NCI-H1417 (cell line): Measurements from ENCODE around the gene LCN6.
A peak's percentile ranks its signal among the peaks of the same experiment; 100 is the strongest.
"Not testable (repeated sequence)": the region's sequence is repeated elsewhere in the genome, so short reads cannot be mapped to it uniquely, and the experiment has no call there.

Experiments
- DNase-seq, 3 experiments: peaks; one replicate each; lab custom pipeline; 2025; lab: John Stamatoyannopoulos, UW

LCN6 gene

DNA sequence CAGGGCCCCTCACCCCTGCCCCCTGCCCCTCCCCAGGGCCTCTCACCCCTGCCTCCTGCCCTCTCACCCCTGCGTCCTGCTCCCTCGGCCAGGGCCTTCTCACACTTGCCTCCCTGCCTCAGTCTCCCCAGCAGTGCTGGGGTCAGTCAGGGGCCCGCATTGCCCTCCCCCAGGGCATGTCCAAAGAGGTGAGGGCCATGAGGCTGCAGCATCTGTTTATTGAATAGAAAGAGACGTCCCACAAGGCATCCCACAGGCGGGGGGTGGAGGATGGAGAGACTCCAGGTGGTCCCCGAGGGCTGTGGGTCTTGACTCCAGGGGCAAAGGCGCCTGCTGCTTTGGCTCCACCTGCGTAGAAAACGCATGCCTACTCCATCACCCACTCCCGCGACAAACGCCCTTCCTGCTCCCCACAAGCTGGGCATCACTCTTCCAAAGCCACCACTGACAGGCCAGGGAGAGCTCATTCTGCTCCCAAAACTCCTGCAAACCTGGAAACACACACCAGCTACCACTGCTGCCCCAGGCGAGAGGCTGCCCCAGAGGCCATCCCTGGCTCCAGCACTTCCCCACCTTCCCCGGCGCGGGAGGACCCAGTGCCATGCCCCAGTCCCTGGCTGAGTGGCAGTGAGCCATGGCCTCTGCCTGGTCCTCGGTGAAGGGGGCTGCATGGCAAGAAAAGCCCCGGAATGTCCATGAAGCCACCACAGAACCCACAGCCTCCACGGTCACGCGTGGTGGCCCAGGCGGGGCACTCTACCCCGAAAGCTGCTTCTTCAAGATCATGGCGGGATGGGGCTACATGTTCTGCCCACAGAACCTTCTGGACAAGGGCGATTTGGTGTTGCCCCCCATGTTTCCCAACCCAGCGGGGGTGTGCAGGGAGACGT lies 11.4 kb upstream of the LCN6 start:
- DNase-seq: no peak

GRCh38 chr9:136759001-136759400 lies 10.7 kb upstream of the LCN6 start:
- DNase-seq: no peak

- no peak for DNase-seq
Measured at GRCh38 chr9:136757751-136758140, 9.4 kb upstream of the LCN6 start.

DNA sequence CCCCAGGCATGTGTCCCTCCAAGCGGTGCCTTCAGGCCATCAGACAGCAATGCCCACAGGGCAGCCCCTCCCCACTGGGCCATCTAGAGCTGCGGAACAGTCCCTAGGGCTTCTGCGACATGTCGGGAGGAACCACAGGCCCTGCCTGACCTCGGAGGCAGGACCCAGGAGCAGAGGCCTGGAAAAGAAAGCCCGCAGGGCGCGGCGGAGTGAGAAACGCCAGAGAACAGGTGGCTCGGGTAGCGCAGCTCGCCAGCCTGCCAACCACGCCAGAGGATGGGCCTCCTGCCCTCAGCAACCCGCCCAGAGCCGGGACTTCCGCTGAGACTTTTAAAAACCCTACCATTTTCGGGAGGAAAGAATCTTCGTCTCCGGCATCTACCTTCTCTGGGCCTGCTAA lies 9.0 kb upstream of the LCN6 start:
- DNase-seq: no peak

GRCh38 chr9:136756836-136757235 lies 8.5 kb upstream of the LCN6 start:
- no peak for DNase-seq

GRCh38 chr9:136756134-136756438 lies 7.8 kb upstream of the LCN6 start:
- DNase-seq: no peak

- DNase-seq: not testable (repeated sequence)
Measured at GRCh38 chr9:136755302-136756133, 7.2 kb upstream of the LCN6 start.

DNA sequence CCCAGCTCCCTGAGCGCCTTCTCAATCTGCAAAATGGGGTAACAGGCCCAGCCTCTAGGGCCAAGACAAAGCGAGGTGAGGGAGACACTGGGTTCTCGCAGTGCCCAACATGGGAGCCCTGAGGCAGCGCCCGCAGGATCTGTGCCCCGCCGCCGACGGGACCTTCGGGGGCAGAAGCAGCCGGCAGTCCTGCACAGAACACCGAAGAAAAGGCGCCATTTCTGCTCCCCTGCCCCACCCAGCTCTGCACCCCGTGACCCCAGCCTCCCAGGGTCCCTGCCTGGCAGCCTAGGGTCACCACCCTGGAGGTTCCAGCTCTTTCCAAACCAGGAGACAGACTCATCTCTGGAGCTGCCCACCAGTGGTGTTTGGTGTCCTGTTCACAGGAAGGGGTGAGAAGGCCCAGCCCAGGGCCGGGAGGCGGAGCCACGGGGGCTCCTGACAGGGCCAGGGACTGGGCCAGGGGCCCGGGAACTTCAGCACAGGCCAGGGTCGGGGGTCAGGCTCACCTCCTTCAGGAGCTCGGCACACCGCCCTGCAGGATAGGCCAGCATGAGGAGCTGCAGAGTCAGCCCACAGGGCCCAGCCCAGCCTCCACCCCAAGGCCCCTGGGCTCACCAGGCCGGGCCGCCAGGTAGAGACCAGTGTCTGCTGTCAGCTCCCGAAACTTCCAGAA lies 6.4 kb upstream of the LCN6 start:
- no peak for DNase-seq

- peak in 2 of 3 experiments; percentile 61 to 84 for DNase-seq
Measured at GRCh38 chr9:136754059-136754572, 5.8 kb upstream of the LCN6 start.

DNA sequence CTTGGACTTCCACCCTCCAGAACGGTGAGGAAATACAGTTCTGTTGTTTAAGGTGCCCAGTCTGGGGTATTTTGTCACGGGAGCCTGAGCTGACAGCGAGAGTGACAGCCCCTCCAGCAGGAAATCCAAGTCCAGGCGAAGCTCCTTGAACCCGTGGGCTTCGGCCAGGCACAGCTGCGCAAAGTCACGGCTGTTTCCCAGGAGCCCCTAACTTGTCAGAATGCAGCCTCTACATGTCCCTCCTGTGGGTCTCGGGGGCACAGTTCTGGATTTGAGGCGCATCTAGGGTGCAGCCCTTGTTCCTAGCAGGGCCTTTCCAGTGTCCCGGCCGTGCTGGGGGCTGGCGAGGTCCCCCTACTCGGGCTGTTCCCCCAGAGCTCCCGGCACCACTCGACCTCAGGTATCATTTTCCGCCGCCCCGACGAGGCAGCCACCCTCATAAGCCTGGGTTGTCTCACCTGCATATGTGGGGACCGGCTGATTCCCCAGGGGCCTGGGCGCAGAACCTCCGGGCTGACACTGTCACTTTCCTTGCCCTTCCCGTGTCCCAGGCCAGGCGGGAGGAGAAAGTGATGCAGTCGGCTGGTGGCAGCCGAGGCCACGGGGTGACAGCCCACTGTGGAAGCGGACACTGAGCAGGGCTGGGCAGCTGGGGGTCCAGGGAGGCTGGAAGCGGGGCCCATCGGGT lies 5.2 kb upstream of the LCN6 start:
- DNase-seq: no peak

- DNase-seq: no peak
Measured at GRCh38 chr9:136751814-136752213, 3.5 kb upstream of the LCN6 start.

DNA sequence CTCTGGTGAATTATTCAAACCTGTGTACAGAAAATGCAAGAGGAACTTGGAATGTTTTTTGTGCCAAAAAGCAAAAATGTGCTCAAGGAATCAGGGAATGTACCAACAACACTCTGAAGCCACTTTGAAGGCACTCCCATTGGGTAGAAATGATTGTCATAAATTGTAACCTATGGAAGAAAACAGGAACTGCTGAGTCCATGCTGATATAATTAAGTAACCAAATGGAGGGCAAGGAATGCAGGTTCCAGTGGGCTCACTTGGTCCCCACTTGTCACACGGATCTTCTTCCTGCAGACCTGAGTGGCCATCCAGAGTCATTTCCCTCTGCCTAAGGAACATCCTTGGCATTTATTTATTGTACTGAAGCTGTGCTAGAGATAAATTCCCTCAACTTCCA lies 2.9 kb upstream of the LCN6 start:
- no peak for DNase-seq

DNA sequence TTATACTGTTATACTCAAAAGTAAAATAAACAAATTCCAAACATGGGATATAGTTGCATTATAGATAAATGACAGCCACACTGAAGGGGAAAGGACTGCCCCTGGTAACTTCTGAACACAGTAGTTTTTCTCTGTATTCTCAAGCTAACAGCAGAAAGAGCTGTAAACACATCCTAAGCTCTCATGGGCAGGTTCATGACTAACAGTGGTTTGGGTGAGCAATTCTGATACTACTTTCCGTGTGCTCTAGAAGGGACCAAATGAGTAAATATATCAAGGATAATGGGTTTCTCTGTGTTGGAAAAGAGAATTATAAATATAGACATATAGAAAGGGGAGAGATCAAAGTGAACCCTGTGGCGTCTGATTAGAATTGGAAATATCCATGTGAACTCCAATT lies 2.2 kb upstream of the LCN6 start:
- no peak for DNase-seq

- DNase-seq: no peak
Measured at GRCh38 chr9:136748666-136749611, 614 bp upstream of the LCN6 start.

DNA sequence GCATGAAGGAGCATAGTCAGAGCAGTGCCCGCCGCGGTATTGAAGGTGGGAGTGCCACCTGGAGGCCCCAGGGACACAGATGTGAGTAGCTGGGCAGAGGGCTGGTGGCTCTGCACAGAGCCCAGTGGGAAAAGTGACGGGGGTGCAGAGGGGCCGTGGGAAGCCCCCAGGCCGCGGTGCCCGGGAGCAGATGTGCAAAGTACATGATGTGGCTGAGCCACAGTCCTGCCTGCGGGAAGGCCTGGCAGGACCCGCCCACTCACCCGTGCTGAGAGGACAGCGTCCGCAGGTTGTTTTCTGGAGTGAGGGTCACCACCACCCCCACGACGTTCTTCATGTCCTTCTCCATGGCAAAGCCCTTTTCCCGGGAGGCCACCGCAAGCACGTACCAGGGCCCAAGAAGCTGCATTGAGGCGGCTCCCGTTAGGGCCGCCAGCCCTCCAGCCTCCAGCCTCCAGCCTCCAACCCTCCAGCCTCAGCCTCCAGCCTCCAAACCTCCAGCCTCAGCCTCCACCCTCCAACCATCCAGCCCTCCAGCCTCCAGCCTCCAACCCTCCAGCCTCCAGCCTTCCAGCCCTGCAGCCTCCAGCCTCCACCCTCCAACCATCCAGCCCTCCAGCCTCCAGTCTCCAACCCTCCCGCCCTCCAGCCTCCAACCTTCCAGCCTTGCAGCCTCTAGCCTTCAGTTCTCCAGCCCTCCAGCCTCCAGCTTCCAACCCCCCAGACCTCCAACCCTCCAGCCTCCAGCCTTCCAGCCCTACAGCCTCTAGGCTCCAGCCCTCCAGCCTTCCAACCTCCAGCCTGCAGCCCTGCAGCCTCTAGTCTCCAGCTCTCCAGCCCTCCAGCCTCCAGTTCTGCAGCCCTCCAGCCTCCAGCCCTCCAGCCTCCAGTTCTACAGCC lies 914 bp downstream of the LCN6 start:
- no peak for DNase-seq

- no peak for DNase-seq
Measured at GRCh38 chr9:136746621-136747020, 1.7 kb downstream of the LCN6 start.

GRCh38 chr9:136746155-136746490 lies 2.2 kb downstream of the LCN6 start:
- no peak for DNase-seq

- no peak for DNase-seq
Measured at GRCh38 chr9:136745389-136746154, 2.8 kb downstream of the LCN6 start.

- DNase-seq: no peak
Measured at GRCh38 chr9:136744773-136745172, 3.6 kb downstream of the LCN6 start.
